Endothelial cell of hepatic sinusoid (primary cell): ENCODE data around the gene OR6B3.

Source experiments
- in situ Hi-C: cut with HindIII; loops from 2 replicates; pipeline ENCODE4 v1.10.0; 2017; ENCODE audit warnings: low sequenced_read_pairs

OR6B3 gene

DNA sequence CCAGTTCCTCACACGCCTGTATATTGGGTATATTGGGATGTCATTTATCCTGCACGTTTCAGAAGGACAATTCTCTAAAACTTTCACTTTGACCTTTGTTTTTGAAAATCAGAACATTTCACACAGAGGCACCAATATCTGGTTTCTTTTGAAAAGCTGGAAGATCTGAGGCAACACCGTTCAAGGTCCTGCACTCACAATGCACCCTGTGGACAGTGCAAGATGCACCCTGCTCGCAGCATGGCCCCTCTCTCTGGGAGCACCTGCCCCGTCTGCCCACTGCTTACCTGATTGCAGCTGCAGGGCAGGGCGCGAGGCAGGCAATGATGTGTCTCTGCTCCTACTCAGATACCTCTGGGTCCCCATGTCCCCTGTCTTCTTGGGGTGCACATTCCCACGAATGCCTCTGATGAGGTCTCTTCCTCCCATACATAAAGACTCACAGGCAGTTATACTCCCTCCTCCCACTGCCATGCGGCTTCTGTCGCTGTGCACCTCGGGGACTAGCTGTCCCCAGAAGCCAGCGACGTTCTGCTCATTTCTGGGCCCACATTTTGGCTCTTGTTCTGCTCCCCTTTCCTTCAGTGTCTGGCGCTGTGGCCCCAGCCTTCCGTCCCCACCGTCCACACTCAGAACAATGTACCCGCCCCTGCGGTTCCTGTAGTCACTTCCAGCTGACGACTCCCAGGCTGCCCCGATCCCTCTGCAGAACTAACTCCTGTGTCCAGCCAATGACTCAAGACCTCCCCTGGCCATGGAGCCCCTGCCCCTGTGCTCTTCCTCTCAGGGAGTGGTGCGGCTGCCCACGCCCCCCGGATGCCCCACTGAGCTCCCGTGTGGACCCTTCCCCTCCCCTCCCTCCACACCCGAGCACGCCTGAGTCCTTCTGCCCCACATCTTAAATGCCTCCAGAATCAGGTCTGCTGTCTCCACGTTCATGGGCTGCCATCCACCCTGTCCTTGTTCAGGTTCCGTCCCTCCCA lies at the start of gene OR6B3:
OR6B3 (minus strand) TSS at position 349 of the 983 bp plus-strand sequence.
- in situ Hi-C loops, result no loop called here

DNA sequence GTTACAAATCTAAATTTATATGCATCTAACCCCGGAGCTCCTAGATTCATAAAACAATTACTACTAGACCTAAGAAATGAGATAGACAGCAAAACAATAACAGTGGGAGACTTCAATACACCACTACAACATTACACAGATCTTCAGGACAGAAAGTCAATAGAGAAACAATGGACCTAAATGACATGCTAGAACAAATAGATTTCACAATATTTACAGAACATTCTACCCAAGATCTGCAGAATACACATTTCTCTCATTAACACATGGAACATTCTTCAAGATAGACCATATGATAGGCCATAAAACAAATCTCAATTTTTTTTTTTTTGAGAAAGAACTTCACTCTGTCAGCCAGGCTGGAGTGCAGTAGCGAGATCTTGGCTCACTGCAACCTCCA lies 45.0 kb upstream of the OR6B3 start:
- in situ Hi-C loops, result no loop called here

DNA sequence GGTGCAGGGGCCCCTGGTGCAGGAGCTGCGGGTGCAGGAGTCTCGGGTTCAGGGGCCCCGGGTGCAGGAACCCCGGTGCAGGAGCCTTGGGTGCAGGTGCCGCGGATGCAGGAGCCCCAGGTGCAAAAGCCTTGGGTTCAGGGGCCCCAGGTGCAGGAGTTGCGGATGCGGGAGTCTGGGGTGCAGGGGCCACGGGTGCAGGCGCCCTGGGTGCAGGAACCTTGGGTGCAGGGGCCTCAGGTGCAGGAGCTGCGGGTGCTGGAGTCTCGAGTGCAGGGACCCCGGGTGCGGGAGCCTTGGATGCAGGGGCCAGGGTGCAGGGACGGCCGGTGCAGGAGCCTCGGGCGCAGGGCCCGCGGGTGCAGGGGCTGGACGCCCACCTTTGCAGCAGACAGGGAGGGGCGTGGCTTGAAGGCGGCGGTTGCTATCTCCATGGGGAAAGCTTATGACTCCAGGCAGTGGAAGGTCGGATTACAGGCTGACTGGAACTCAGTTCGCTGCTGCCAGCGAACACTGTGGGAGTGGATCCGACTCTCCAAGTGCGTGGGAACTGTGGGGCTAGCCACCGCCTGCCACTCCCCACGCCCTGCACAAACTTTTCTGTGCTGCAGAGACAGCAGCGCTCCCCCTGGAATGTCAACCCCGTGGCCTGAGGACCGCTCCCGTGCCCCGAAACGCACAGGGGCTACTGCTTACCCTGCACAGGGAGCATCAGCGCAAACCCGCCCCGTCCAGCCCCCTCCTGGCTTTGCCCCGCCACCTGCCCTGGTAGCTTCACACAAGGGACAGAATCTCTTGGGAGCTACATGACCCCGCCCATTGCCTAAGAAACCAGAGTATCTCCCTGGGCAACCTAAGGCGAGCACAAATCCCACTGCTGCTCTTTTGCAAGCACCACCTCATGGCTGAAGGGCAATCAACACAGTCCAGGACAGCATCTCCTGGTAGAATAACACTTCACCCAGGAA lies 42.5 kb upstream of the OR6B3 start:
- in situ Hi-C loops, result no loop called here

DNA sequence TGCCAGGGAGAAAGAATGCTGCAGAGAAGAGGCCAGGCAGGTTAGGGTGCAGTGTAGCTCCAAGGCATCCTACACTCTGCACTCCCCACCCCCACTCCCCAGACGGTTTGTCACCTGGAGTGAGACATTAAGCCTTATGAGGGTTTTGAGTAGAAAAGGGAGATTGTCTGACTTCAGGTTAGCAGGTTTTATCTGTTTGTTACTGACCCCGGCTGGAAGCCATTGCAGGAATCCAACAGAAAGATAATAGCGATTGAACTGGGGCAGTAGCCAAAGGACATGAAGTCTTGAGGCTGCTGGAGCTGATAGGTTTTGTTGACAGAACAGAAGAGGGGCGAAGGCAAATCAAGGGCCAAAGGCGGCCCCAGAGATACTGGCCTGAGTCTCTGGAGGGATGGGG lies 36.0 kb upstream of the OR6B3 start:
- in situ Hi-C loops, result loop anchor here (5.0 kb wide), 1 partner anchor 33 kb away; no protein-coding TSS in a partner anchor

DNA sequence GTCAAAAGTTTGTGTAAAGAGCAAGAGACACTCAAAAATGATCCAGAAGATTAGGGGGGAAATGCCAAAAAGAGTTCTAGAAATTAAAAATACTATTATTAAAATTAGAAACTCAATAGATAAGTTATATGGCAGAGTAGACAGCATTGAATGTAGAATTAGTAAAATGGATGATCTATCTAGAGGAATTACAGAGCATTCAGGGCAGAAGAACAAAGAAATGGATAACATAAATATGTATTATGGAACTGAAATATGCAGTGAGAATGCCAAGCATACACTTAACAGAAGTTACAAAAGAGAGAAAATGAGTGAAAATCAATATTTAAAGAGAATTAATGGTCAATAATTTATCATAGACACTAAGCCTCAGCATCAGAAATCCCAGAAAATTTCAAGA lies 33.2 kb upstream of the OR6B3 start:
- in situ Hi-C loops, result loop anchor here (5.0 kb wide), 1 partner anchor 36 kb away; no protein-coding TSS in a partner anchor

- in situ Hi-C loops, result no loop called here
These were observed 25.3 kb upstream of the OR6B3 start for GRCh38 chr2:240078631-240079030.

DNA sequence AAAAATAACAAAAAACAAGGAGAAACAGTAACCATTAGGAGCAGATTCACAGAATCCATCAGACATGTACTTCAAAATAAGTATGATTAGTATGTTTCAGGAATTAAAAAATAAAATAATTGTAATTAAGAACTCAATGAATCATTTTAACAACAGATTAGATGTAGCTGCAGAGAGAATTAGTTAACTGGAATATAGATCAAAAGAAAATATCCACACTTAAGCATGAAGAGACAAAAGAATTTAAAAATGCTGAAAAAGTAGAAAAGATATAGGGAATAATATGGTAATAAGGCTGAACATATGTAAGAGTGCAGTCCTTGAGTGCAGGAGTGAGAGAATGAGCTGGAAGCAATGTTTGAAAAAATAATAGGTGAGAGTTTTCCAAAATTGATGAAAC lies 24.1 kb upstream of the OR6B3 start:
- in situ Hi-C loops, result no loop called here

- in situ Hi-C loops, result no loop called here
These were observed 21.2 kb upstream of the OR6B3 start for GRCh38 chr2:240074545-240074944.

- in situ Hi-C loops, result no loop called here
These were observed 17.6 kb upstream of the OR6B3 start for GRCh38 chr2:240070907-240071306.

DNA sequence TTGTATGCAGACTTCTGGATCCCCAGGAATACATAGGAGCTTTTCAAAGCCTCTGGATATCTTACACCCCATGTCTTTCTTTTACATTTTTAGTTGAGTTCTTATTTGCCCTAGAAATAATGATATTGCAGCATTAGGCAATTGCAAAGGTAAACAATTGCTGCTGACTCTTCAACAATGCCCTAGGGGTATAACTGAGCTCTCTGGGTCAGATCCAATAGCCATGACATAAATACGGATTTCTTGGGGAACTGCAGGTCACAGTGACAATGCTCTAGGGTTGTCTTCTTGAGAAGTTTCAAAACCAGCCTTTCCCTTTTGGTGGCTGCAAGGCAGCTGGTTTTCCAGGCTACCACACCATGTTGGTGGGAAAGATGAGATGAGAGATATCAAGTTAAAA lies 16.5 kb upstream of the OR6B3 start:
- in situ Hi-C loops, result no loop called here

DNA sequence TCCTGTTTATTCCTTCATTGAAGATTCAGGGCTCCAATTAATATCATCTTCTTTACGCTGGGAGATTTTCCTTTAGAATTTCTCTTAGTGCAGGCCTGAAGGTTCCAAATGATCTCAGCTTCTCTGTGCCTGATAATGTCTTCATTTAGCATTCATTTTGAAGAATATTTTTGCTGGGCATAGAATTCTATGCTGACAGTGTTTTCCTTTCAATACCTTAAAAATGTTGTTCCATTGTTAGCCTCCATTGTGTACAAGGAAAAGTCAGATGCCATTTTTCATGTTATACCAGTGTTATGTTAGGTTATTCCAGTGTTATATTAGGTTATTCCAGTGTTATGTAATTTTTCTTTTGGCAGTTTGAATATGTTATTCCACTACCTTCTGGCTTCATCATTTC lies 14.9 kb upstream of the OR6B3 start:
- in situ Hi-C loops, result no loop called here

DNA sequence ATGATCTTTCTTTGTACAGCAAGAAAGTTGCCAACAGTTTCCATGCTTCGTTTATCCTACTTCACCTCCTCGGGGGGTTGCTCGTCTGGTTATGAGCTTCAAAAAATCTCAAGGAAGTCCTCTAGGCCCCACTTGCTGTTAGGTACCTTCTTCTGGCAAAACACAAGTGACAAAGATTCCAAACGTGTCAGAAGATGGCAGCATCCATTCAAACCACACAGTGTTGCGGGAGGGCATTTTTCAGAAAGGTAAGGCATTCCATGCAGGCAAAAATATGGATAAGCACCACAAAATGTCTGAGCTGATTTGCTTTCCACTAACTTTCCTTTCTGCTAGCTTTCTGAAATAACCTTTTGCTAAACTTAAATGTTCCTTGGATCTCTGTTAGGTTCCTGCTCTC lies 13.2 kb upstream of the OR6B3 start:
- in situ Hi-C loops, result no loop called here

GRCh38 chr2:240064898-240065297 lies 11.6 kb upstream of the OR6B3 start:
- in situ Hi-C loops, result no loop called here

DNA sequence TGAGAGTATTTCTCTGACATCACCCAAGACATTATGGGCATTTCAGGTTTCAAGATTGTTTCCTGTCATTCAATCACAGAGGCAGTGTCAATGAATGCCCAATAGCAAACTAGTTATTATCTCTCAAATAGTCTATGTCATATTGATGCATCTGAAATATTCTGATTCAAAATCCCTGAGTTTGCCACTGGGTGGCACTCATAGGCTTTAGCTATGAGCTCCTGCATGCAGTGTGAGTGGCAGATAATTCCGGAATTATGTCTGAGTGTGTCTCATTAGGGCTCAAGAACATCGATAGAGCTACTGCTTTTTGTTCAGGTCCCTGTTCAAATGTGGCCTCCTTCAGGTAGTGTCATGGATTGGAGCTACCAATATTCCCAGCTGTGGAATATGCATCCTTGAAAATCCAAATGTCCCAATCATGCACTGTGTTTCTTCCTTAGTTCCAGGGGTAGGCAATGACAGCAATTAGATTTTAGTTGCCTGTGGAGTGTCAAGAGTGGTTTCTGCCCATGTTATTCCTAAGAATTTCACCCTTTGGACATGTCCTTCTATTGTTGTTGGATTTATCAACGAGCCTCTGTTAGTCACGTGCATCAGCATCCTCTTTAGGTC lies 7.8 kb upstream of the OR6B3 start:
- in situ Hi-C loops, result no loop called here

DNA sequence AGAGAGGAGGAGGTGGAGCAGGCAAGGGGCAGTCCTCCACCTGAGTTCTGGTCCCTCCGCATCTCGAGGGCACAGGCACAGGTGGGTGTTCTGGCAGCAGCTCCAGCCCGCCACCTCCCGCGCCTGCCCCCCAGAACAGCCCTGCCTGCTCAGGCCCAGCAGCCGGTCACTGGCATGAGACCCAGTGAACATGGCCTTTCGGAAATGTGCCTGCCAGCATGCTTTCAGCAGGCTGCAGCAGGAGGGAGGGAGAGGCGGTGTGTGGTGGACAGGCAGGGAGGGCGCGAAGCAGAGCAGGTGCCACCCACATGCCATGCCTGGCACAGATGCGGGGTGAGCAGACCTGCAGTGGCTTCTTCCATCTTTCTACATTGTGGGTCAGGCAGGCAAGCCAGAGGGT lies 3.4 kb upstream of the OR6B3 start:
- in situ Hi-C loops, result no loop called here

GRCh38 chr2:240055177-240055917 lies 2.0 kb upstream of the OR6B3 start:
- in situ Hi-C loops, result no loop called here

DNA sequence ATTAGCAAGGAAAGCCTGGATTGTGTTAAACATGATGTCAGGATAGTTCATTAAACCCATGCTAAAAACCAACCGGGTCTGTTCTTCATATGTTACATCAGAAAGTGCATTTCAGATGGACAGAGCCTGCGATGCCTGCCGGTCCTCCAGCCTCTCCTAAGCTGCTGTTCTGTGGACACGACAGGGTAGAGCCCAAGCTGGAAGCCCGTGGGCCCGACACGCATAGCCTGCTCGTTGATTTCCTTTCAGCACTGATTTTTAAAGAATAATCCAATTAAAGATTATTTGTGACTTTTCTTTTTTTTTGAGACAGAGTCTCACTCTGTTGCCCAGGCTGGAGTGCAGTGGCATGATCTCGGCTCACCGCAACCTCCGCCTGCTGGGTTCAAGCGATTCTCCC lies 797 bp downstream of the OR6B3 start:
- in situ Hi-C loops, result no loop called here

GRCh38 chr2:240051697-240052096 lies 1.6 kb downstream of the OR6B3 start:
- in situ Hi-C loops, result no loop called here

DNA sequence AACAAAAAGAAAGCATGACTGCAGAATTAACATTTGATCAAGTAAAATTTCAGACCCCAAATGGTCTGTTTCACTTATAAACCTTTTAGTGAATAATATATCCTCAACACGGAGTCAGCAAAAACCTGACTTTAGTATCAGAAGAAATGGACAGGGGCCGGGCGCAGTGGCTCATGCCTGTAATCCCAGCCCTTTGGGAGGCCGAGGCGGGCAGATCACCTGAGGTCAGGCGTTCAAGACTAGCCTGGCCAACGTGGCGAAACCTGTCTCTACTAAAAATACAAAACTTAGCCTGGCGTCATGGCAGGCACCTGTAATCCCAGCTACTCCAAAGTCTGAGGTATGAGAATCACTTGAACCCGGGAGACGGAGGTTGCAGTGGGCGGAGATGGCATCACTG lies 3.0 kb downstream of the OR6B3 start:
- in situ Hi-C loops, result no loop called here

- in situ Hi-C loops, result no loop called here
These were observed 5.1 kb downstream of the OR6B3 start for GRCh38 chr2:240048237-240048636.
